Endometrium (tissue), 2 donors: ENCODE measurements around the gene MAML3.

ENCODE experiments used
- FAIRE-seq: peaks from 2 replicates; lab custom pipeline; 2012; peaks lifted over from hg19 to GRCh38; lab: Jason Lieb, UNC
- donor health status: control.
- donor health status: control.

The MAML3 gene

DNA sequence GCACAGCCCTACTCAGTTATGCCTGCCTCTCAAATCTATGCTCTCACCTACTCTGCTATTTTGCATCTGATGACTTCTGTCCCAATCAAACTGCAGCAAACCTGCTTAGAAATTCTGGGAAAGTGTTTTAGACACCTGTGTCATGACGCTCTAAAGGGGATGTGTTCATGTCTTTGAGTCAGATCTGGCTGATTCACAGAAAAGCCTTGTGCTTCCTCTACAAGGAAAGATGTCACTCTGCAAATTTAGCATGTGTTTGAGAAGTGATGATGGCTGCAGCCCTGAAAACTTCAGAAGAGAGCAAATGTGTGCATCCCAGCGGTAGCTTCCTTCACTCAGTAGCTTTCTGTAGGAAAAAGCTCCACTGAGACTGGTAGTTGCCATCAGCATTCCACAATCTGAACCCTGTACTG lies 253.0 kb downstream of the MAML3 start:
- FAIRE-seq: no peak

DNA sequence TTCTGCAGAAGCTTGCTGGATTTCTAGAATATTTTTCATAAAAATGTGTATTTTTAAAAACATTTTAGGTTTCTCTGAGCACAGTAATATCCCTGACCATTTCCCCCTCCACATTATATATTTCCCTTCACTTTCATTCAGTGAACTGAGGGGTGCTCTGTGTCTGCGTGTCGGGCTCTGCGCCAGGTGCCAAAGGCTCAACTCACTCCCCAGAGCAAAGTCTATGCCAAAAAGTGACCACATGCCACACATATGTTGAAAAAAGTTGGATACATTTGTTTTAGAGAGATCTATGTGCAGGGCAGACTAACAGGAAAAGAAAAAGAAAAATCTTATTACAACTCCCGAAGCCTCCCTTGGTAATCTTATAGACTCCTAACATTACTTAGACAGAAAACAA lies 254.6 kb downstream of the MAML3 start:
- FAIRE-seq: no peak

GRCh38 chr4:139898293-139898692 lies 255.7 kb downstream of the MAML3 start:
- no peak for FAIRE-seq

GRCh38 chr4:139896091-139896604 lies 257.8 kb downstream of the MAML3 start:
- FAIRE-seq: no peak

DNA sequence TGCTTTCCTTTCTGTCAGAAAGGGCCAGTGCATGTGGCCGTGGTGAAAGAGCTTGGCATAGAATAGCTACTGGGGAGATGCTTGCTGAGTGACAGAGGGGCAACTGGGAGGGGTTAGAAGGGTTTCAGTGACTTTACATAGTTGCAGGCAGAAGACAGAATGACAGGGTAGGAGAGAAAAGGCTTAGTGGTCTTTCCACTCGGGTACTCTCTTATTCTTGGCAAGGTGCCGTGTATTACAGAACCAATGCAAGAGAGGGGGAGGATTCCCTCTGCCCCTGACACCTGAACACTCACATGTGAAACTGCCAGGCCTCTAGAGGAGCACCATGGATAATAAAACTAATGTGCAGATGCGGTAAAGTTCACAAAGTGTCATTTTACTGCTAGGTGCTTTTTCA lies 260.2 kb downstream of the MAML3 start:
- no peak for FAIRE-seq

- no peak for FAIRE-seq
These were observed 260.8 kb downstream of the MAML3 start for GRCh38 chr4:139892973-139893736.

DNA sequence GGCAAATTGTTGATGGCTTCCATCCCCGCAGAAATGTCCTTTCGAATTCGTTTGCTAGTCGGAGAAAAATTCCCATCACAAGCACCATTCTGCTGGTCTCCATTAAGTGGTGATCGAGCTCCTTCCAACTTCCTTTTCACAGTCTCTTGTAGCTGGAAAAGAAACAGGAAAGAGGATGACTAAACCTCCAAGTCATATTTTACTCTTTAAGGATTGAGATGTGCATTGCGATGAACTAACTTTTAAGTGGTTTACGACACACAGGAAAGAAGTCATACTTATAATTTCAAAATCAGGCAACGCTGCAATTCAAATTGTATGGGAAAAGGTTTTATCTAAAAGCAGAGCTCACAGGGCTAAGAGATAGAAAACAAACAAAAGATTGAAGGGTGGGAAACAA lies 263.2 kb downstream of the MAML3 start:
- no peak for FAIRE-seq

DNA sequence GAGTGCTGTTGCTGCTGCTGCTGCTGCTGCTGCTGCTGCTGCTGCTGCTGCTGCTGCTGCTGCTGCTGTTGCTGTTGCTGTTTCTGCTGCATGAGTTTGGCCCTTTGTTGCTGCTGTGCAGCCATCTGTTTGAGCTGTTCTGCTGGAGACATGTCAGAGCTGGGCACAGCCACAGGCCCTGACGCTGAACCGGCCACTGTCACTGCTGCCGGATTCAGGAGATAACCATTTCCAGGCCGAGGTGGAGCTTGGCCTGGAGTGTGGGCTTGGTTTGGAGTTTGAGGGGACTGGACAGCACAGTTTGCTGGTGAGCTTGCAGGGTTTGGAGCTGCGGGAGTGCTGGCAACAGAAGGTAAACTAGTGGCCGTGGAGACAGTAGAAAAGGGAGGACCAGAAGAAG lies 264.1 kb downstream of the MAML3 start:
- FAIRE-seq: no peak

GRCh38 chr4:139889264-139889663 lies 264.7 kb downstream of the MAML3 start:
- FAIRE-seq: no peak

DNA sequence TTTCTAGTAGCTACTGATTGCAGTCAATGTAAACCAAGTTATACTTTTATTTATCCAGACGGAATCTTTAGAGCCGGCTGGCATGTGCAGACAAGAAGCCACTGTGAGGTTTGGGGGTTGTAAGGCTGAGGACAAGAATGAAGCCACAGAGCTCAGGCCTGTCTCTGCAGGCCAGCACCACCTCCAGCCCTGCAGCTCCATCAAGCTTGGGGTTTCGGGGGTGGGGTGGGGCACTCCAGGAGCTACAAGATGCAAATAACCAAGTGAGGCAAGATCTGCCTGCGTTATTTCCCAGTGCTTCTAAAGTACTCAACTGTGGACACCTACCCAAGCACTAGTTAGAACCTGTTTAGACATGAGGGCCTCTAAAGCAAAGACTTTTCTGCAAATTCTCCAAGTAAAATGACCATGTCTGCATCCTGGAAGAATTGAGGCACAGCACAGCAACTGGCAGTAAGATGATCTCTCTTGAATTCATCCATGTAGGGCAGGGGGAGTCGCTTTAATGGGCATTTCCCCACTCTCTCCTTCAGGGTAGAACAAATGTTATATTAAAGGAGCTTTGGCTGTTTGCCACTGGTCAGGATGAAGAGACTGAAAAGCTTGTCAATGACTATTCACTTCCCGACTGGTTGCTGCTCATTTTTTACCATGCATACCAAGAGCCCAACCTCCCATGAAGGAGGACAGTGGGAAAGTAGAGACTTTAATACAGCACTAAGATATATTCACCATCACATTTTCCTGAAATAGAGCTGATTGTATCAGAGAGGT lies 265.8 kb downstream of the MAML3 start:
- FAIRE-seq: no peak

GRCh38 chr4:139887376-139887802 lies 266.6 kb downstream of the MAML3 start:
- no peak for FAIRE-seq

GRCh38 chr4:139886798-139887197 lies 267.2 kb downstream of the MAML3 start:
- no peak for FAIRE-seq

GRCh38 chr4:139884438-139884837 lies 269.5 kb downstream of the MAML3 start:
- FAIRE-seq: no peak

- FAIRE-seq: no peak
These were observed 273.1 kb downstream of the MAML3 start for GRCh38 chr4:139880841-139881240.

GRCh38 chr4:139878050-139878449 lies 275.9 kb downstream of the MAML3 start:
- no peak for FAIRE-seq

DNA sequence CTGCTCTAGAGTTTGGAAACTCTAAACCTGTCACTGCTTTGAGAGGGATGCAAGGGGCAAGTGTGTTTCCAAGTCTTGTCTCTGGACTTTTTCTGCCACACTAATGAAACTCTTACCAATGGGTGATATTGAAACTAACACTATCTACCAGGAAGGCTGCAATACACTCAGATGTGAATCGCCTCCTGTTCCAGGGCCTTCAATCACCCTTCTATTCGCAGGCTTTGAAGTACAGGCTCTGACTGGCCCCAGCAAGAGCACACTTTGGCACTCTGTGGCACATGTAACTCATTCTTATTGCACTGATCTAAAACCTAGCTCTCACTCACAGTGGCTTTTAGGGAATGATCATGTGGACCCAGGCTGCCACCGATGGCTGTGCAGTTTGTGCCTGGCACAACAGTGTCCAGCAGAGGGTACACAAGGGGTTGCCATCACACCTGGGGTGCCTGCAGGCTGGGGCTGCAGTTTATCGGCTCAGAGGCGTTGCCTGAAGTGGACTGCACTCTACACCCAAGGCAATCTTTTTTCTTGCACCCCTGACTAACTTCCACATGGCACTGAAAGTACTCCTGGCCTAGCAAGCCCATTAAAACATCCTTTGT lies 277.5 kb downstream of the MAML3 start:
- FAIRE-seq: no peak

DNA sequence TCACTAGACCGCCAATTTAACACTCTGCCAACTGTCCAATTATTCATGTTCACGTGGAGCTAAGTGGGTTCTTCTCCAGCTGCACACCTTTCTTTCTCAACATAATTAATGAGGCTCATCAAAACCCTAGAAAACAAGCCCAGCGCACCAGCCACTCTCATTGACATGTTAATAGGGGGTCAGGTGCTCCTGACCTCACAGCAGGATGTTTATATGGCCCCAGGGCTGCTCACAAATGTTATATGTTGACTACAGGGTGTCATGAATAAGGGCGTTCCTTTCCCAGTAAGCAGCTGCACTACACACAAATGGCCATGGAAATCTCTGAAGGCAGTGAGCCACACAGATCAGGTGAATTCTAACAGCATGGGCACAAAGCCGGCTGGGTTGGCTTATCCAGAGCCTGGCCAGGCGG lies 278.6 kb downstream of the MAML3 start:
- FAIRE-seq: no peak

GRCh38 chr4:139873111-139873860 lies 280.7 kb downstream of the MAML3 start:
- no peak for FAIRE-seq

GRCh38 chr4:139872274-139872673 lies 281.7 kb downstream of the MAML3 start:
- no peak for FAIRE-seq

- no peak for FAIRE-seq
These were observed 284.2 kb downstream of the MAML3 start for GRCh38 chr4:139869810-139870209.

DNA sequence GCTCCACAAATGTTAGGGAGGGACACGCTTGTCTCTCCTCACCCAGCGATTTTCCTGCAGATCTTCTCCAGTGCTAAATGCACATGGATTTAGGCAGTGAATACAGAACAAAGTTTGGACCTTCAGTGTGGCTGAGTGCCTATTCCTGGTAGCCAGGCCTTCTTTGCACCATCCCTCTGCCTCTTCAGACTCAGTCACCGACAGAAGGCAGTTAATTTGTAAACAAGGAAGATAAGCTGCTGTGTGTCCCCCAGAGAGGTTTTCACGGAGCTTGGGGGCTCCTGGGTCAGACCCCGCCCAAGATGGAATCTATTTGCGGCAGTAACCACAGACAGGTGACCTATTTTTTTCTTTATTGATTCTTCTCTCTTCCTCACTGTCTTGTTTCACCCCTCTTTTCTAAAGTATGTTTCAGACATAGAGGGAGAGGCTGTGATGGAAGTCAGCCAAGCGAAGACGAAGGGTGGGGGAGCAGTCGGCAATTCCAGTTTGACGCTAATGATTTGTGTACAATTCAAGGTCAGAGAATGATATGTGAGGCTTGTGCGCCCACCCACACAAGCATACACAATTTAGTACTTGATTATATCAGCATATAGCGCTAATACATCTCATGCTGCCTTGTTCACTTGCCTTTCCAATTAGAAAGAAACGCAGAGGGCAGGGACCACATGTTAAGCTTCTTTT lies 287.6 kb downstream of the MAML3 start:
- FAIRE-seq: no peak

DNA sequence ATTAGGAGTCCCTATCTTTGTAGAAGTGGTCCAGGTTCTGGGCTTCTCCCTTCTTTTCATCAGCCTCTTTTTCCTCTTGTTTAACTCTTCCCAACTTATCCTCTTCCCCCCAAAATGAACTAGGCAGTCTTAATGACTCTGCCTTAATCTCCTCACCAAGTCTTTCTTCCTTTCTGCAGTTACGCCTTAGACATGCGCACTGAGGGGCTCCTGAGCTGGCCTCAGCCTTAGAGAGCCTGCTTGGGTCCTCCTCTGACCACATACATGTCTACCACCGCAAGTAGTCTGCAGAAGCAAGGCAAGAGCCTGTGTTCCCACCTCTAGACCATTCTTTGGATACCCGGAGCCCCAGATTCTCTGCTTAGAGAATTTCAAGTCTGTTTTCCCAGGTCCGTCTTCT lies 288.4 kb downstream of the MAML3 start:
- no peak for FAIRE-seq
